WI38 (cell line): ENCODE results near the gene NECAB3.

Experiments
- H3K4me3 ChIP-seq: 2 replicates; pipeline ENCODE4 v1.5.1; 2011; ENCODE audit warnings: low read depth, mild to moderate bottlenecking, control low read depth, low read length
- TF ChIP-seq, protein P1 (sequence below): IDR thresholded peaks from 2 replicates; pipeline ENCODE4 v1.5.1; 2012; ENCODE audit warnings: low read depth, mild to moderate bottlenecking, control low read depth, low read length

NECAB3 gene

DNA sequence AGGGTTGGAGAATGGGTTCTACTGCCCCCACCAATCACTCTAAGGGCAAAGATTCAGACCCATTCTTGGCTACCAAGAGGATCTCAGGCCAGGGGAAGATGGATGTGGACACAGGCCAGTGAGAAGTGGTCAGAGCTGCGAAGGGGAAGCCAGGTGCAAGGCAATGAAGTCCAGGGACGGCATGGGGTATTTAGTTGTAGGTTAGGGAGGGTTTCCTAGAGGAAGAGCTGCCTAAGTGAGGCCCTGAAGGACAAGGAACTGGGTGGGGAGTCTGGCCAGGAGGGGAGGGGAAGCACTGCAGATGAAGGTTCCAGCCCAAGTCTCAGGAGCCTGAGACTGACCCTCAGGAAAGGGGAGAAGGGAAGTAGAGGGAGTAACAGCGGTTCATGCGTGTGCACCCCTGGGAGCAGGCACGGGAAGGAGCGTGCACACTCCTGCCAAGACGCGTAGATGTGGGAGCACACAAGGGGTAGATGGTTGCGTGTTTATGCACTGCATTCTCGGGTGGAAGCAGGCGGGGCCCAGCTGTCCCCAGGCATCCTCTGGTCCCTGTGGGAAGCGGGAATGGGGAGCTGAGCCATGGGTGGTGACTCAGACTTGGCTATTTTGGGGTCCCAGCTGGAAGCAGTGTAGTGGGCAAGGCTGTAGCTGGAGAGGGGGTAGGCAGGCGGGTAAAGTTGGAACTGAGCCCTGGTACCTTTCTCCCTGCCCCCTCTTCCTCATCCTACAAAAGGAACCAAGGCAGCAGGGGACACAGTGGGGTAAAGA is 4.2 kb downstream of the NECAB3 start:
- no peak overlapping the region for H3K4me3 ChIP-seq
- TF ChIP-seq, protein P1, sequence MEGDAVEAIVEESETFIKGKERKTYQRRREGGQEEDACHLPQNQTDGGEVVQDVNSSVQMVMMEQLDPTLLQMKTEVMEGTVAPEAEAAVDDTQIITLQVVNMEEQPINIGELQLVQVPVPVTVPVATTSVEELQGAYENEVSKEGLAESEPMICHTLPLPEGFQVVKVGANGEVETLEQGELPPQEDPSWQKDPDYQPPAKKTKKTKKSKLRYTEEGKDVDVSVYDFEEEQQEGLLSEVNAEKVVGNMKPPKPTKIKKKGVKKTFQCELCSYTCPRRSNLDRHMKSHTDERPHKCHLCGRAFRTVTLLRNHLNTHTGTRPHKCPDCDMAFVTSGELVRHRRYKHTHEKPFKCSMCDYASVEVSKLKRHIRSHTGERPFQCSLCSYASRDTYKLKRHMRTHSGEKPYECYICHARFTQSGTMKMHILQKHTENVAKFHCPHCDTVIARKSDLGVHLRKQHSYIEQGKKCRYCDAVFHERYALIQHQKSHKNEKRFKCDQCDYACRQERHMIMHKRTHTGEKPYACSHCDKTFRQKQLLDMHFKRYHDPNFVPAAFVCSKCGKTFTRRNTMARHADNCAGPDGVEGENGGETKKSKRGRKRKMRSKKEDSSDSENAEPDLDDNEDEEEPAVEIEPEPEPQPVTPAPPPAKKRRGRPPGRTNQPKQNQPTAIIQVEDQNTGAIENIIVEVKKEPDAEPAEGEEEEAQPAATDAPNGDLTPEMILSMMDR, result no peak

DNA sequence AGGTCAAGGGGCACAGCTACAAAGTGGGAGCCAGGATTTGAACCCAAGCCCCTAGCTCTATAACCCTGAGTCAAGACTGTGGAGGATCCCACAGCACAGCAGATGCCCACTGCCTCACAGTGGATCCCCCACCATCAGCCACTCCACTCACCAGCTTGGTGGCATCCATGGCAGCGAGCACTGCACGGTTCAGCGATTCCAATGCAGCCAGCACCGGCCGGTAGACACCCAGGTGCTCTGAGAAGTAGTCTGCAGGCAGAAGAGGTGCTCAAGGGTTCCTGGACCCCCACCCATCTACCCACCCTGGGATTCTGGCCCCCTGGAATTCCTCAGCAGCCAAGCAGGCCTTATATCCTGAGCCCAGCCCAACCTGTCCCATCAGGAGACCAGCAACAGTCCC is 5.0 kb downstream of the NECAB3 start:
- H3K4me3 ChIP-seq, result no peak overlapping the region
- TF ChIP-seq, protein P1, result no peak

DNA sequence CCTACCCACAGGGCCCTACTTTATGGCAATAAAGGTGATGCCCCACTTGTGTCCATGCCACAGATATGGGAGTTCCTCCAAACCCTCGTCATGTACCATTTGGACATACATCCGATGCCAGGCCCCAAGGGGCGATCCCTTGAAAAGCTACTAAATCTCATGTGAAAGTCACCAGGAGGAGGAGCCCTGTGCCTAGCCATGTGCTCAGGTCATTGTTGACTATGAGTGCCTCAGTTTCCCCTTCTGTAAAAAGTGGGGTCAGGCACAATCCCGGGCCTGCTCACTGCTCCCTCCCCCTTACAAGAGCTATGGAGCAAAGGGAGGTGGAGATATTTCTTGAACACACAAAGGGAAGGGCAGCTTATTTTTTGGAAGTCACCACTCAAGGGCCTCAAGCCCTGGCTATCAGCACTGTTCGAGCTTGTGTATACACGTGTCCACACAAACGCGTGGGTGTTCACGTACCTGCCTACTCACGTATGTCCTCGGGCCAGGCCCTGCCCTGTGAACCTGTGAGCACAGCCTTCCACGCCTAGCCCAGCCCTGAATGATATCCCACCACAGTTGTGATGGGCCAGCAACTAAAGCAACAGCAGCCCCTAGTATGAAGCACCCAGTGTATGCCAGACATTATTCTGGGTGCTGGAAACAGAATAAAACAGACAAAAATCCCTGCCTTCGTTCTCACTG is 5.6 kb downstream of the NECAB3 start:
- H3K4me3 ChIP-seq, result no peak overlapping the region
- TF ChIP-seq, protein P1, result no peak

DNA sequence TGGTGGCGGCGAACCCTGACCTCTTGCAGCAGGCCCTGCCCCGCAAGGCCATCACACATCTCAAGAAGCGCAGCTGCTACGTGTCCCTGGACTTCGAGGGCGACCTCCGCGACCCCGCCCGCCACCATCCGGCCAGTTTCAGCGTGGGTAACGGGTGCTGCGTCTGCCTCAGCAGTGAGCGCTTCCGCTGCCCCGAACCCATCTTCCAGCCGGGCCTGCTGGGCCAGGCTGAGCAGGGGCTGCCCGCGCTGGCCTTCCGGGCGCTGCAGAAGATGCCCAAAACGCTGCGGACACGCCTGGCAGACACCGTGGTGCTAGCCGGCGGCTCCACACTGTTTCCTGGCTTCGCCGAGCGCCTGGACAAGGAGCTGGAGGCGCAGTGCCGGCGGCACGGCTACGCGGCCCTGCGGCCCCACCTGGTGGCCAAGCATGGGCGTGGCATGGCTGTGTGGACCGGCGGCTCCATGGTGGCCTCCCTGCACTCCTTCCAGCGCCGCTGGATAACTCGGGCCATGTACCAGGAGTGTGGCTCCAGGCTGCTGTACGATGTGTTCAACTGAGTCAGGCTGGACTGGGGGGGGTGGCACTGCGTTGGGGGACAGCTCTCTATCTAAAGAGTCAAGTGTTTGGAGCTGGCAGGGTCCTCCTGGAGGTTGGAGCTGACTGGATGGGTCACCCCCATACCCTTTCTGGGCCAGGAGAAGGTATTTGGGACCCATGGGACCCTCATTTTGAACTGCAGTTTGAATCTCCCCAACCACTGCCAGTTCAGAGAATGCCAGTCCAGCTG is 6.4 kb downstream of the NECAB3 start:
- H3K4me3 ChIP-seq, result peak overlapping the region; percentile 52
- TF ChIP-seq, protein P1, result peak; percentile 90

DNA sequence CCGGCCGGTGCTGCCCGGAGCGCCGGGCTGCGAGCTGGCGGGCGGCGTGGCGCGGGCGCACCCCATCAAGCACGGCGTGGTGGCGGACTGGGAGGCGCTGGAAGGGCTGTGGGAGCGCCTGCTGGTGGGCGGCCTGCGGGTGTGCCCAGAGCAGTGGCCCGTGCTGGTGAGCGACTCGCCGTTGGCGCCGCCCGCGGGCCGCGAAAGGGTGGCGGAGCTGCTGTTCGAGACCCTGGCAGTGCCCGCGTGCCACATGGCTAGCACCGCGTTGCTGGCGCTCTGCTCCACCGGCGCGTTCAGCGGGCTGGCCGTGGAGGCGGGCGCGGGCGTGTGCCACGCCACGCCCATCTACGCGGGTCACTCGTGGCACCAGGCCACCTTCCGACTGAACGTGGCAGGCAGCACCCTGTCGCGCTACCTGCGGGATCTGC is 7.0 kb downstream of the NECAB3 start:
- TF ChIP-seq, protein P1, result no peak
- H3K4me3 ChIP-seq, result peak overlapping the region; percentile 52

DNA sequence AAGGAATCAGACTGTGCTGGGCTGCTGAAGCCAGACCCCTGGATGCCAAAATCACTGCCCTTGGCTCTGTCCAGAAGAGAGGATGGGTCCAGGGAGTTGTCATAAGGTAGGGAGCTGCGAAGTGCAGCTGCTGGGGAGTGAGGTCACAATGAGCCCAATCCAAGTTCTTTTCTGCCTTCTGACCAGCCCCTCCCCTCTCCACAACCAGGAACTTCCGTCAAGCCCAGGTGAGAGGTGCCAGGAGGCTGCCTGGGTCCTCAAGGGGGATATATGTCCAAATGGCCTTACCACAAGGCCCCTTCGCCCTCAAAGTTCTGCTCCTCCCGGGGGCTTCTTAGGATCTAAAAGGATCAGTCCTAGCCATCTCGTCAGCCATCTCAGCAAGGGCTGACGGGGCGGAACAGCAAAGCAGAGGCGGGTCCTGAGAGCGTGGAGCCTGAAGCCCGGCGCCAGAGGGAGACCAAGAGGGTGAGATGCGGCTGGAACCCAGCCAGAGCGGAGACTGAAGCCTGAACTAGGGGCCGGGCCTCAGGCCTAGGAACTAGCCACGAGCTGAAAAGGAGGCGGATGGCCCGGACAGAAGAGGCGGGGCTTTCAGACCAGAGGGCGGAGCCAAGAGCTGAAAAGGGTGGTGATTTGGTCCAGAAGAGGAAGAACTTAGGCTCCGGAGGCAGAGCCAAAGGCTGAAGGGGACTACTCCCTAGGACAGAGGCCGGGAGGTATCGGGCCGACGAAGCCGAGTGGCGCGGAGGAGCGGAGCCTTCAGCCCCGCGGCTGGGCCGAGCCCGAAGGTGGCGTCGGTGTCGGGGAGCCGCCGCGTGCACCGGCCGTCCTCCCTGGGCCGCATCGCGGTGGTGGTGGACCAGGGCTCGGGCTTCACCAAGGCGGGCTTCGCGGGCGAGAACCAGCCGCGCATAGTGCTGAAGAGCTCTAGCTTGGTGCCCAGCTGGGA is 7.7 kb downstream of the NECAB3 start, which contains the start of gene ACTL10:
Gene ACTL10, plus strand, starts transcription at position 651 of the 952 bp plus-strand sequence. CDS start 555 bp downstream, outside the sequence.
- peak within 1 kb of the TSS; percentile 52 for H3K4me3 ChIP-seq

More for the DNA sequence above, 7.7 kb downstream of the NECAB3 start, which contains the start of gene ACTL10:
- TF ChIP-seq, protein P1, result no peak
